HCT116 (cell line): ENCODE data around the gene MUSTN1. TPM values are rescaled to one million over a fixed set of nuclear protein-coding genes. Genes with fewer than 3 reads are reported as not detected.

Experiments
- ATAC-seq: fragments of 200-7000 bp; cut with Tn5 transposase; 2 replicates; pipeline ENCODE4 v1.9.1; 2020; ENCODE audit warnings: mild to moderate bottlenecking, moderate library complexity
- BruUV-seq: library from RNA; stranded (reverse); fragments of 400-500 nt; replicated peaks from 2 replicates; lab custom pipeline; 2021; lab: Mats Ljungman, UMichigan
- CTCF ChIA-PET: fragments of 300-600 bp; sonication (Branson Sonifier 250); formaldehyde crosslinking; loops from one replicate; lab custom pipeline; 2021; ENCODE audit warnings: antibody characterized with exemption; lab: Charles Lee
- POLR2A ChIA-PET: fragments of 300-600, 350-600 bp; sonication (Branson Sonifier 250); formaldehyde crosslinking; loops from one replicate; lab custom pipeline; 2021; ENCODE audit warnings: antibody characterized with exemption; lab: Charles Lee
- RAD21 ChIA-PET, 2 experiments: fragments of 300-600 bp; sonication (Branson Sonifier 250); formaldehyde crosslinking; loops; one replicate each; lab custom pipeline; 2023; ENCODE audit warnings: low total read pairs in 2 of 2; ENCODE audit not compliant: uncharacterized antibody in 2 of 2, unreplicated experiment in 2 of 2, low non-redundant PET in 1 of 2; lab: Charles Lee
- DNase-seq: peaks from one replicate; pipeline ENCODE4 v3.0.0-alpha.2; 2010; ENCODE audit warnings: low read depth, low spot score
- H2AFZ ChIP-seq: fragments of 200-600 bp; shearing (Covaris generic), sonication (generic); 2 replicates; pipeline ENCODE4 v1.6.1; 2017; ENCODE audit warnings: low read depth, mixed run types, mixed read lengths, antibody characterized with exemption, low read length; ENCODE audit not compliant: poor library complexity, severe bottlenecking
- H3K27ac ChIP-seq: 2 replicates; pipeline ENCODE4 v1.5.1; 2012; ENCODE audit warnings: low read depth, low read length
- H3K27me3 ChIP-seq: fragments of 200-600 bp; sonication (generic); 2 replicates; pipeline ENCODE4 v1.6.1; 2016; ENCODE audit warnings: mixed run types, low read length, mixed read lengths; ENCODE audit not compliant: insufficient read depth
- H3K36me3 ChIP-seq, 2 experiments: fragments of 200-500 bp in 1 of 2; fragments of 200-600 bp in 1 of 2; sonication (Bioruptor generic) in 1 of 2; sonication (generic) in 1 of 2; 2 replicates each; pipeline versions ENCODE4 v1.5.1 to v1.6.1; 2014 to 2016; ENCODE audit warnings: low read length in 2 of 2, inconsistent platforms in 1 of 2, mixed read lengths in 1 of 2, mixed run types in 1 of 2; ENCODE audit not compliant: insufficient read depth in 2 of 2, control insufficient read depth in 1 of 2
- H3K4me1 ChIP-seq, 2 experiments: fragments of 200-600 bp in 1 of 2; sonication (generic) in 1 of 2; 2 replicates each; pipeline versions ENCODE4 v1.5.1 to v1.6.1; 2012 to 2017; ENCODE audit warnings: low read length in 2 of 2, inconsistent platforms in 1 of 2, mild to moderate bottlenecking in 1 of 2, mixed read lengths in 1 of 2, mixed run types in 1 of 2, moderate library complexity in 1 of 2; ENCODE audit not compliant: insufficient read depth in 2 of 2, control insufficient read depth in 1 of 2
- H3K4me2 ChIP-seq: fragments of 200-600 bp; sonication (generic); 2 replicates; pipeline ENCODE4 v1.6.1; 2017; ENCODE audit warnings: mixed run types, low read length, mixed read lengths
- H3K4me3 ChIP-seq, 2 experiments: fragments of 200-600 bp in 1 of 2; sonication (generic) in 1 of 2; replicated peaks in 1 of 2; 2 replicates each; pipeline ENCODE4 v1.5.1; 2011 to 2016; ENCODE audit warnings: low read length in 2 of 2, control low read depth in 1 of 2, low read depth in 1 of 2, mild to moderate bottlenecking in 1 of 2, mixed read lengths in 1 of 2, mixed run types in 1 of 2
- H3K79me2 ChIP-seq: fragments of 200-600 bp; sonication (generic); 2 replicates; pipeline ENCODE4 v1.6.1; 2017; ENCODE audit warnings: mild to moderate bottlenecking, mixed run types, low read length, moderate library complexity, mixed read lengths; ENCODE audit not compliant: insufficient read depth
- H3K9ac ChIP-seq: fragments of 200-600 bp; sonication (generic); 2 replicates; pipeline ENCODE4 v1.6.1; 2016; ENCODE audit warnings: low read length, mixed read lengths
- H3K9me2 ChIP-seq: fragments of 200-600 bp; sonication (generic), shearing (Covaris generic); 2 replicates; pipeline ENCODE4 v1.6.1; 2017; ENCODE audit warnings: mixed run types, mild to moderate bottlenecking, moderate library complexity; ENCODE audit not compliant: insufficient read depth
- H3K9me3 ChIP-seq, 2 experiments: fragments of 200-500 bp in 1 of 2; fragments of 200-600 bp in 1 of 2; sonication (Bioruptor generic) in 1 of 2; sonication (generic) in 1 of 2; 2 replicates each; pipeline ENCODE4 v1.6.1; 2014 to 2017; ENCODE audit warnings: low read length in 2 of 2, mixed read lengths in 2 of 2, inconsistent platforms in 1 of 2, low read depth in 1 of 2, mild to moderate bottlenecking in 1 of 2, mixed run types in 1 of 2, moderate library complexity in 1 of 2; ENCODE audit not compliant: control insufficient read depth in 1 of 2, insufficient read depth in 1 of 2
- H4K20me1 ChIP-seq: fragments of 200-600 bp; sonication (generic), shearing (Covaris generic); 2 replicates; pipeline ENCODE4 v1.6.1; 2017; ENCODE audit warnings: mixed run types, mild to moderate bottlenecking, moderate library complexity; ENCODE audit not compliant: insufficient read depth
- CTCF ChIP-seq, 3 experiments: fragments of 200-600 bp in 1 of 3; sonication (generic) in 1 of 3; IDR thresholded peaks in 2 of 3; conservative IDR thresholded peaks in 1 of 3; 2 replicates each; pipeline ENCODE4 v1.5.1; 2012 to 2017; ENCODE audit warnings: low read depth in 2 of 3, low read length in 2 of 3, antibody characterized with exemption in 1 of 3, borderline replicate concordance in 1 of 3, control low read depth in 1 of 3, mild to moderate bottlenecking in 1 of 3, mixed read lengths in 1 of 3, mixed run types in 1 of 3, moderate library complexity in 1 of 3; ENCODE audit not compliant: insufficient read depth in 1 of 3
- EGR1 ChIP-seq: IDR thresholded peaks from 2 replicates; pipeline ENCODE4 v1.6.1; 2012; ENCODE audit warnings: low read depth
- EZH2 ChIP-seq: fragments of 200-600 bp; sonication (generic); IDR thresholded peaks from 2 replicates; pipeline ENCODE4 v1.6.1; 2017; ENCODE audit warnings: antibody characterized with exemption, mixed run types
- EZH2phosphoT487 ChIP-seq: fragments of 200-600 bp; IDR thresholded peaks from 2 replicates; pipeline ENCODE4 v1.6.1; 2018; ENCODE audit warnings: antibody characterized with exemption, borderline replicate concordance
- MAX ChIP-seq: IDR thresholded peaks from 2 replicates; pipeline ENCODE4 v1.6.1; 2012
- RAD21 ChIP-seq: IDR thresholded peaks from 2 replicates; pipeline ENCODE4 v1.6.1; 2012; ENCODE audit warnings: low read depth, mild to moderate bottlenecking
- intact Hi-C: fragments of 100-400 bp; cut with micrococcal nuclease; formaldehyde crosslinking; loops from 2 replicates; pipeline ENCODE4 v1.10.0; 2022
- total RNA-seq: library from RNA; stranded (reverse); gene quantifications from one replicate; pipeline ENCODE4 v1.2.1, GENCODE V29; 2021; ENCODE audit not compliant: unreplicated experiment
- TF ChIP-seq, protein P1 (sequence below): IDR thresholded peaks from 2 replicates; pipeline ENCODE4 v1.6.1; 2012; ENCODE audit warnings: low read depth

MUSTN1 gene
- total RNA-seq, 1 experiment from 2014 or later, result 0.44 TPM

DNA sequence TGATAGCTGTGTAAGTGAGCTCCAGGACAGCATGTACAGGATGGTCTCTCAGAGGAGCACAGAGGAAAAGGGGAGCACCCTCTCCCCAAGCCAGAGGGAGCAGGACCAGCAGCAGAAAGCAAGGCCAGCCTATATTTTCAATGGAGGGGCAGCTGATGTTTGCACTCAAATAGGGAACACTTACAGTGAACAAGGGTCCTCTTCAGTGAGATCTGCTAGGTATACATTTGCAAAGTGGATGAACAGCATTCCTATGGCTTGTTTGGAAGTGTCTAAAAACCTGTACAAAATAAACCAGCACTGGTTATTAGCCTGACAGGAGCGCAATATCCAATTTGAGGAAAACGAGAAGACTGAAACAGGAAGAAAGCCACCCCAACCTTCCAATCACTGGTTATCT is 17.6 kb upstream of the MUSTN1 start (continued):
- TF ChIP-seq, protein P1, sequence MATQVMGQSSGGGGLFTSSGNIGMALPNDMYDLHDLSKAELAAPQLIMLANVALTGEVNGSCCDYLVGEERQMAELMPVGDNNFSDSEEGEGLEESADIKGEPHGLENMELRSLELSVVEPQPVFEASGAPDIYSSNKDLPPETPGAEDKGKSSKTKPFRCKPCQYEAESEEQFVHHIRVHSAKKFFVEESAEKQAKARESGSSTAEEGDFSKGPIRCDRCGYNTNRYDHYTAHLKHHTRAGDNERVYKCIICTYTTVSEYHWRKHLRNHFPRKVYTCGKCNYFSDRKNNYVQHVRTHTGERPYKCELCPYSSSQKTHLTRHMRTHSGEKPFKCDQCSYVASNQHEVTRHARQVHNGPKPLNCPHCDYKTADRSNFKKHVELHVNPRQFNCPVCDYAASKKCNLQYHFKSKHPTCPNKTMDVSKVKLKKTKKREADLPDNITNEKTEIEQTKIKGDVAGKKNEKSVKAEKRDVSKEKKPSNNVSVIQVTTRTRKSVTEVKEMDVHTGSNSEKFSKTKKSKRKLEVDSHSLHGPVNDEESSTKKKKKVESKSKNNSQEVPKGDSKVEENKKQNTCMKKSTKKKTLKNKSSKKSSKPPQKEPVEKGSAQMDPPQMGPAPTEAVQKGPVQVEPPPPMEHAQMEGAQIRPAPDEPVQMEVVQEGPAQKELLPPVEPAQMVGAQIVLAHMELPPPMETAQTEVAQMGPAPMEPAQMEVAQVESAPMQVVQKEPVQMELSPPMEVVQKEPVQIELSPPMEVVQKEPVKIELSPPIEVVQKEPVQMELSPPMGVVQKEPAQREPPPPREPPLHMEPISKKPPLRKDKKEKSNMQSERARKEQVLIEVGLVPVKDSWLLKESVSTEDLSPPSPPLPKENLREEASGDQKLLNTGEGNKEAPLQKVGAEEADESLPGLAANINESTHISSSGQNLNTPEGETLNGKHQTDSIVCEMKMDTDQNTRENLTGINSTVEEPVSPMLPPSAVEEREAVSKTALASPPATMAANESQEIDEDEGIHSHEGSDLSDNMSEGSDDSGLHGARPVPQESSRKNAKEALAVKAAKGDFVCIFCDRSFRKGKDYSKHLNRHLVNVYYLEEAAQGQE, result no peak
- TF ChIP-seq EGR1 (no peak), CTCF (IDR thresholded peaks at IDR 0.05 in 2 of 3, conservative IDR thresholded peaks at IDR 0.05 in 1 of 3; ENCODE audit: borderline replicate concordance in 1 of 3, insufficient read depth in 1 of 3, low read depth in 2 of 3, low read length in 2 of 3) (no peak), MAX (no peak)

DNA sequence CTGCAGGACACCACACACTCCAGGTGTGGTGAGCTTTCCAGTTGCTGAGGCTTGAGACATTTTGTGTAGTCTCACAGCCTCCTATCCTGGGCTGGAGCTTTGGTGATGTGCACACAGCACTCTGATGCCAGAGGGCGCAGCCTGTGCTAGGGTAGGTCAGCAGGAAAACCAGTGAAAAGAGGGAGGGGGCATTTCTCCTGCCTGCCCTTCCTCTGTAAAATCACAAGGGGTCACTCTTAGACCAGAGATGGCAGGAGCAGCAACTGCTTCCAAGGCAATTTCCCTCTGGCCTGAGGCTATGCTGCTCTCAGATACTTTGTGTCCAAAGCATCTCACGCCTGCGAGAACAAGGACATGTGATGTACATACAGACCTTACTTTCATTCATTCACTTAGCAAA is 16.5 kb upstream of the MUSTN1 start:
- ChIA-PET RAD21 (no interaction called here), POLR2A (no interaction called here), CTCF (no interaction called here)
- no peak overlapping the region for H2AFZ ChIP-seq
- no peak overlapping the region for H3K4me2 ChIP-seq
- no peak overlapping the region for H3K9ac ChIP-seq
- H3K4me1 ChIP-seq, result no peaks in the 10 kb centered on the region
- intact Hi-C loops, result loop anchor here (1.0 to 5.0 kb wide), 5 partner anchors 136 to 346 kb away; no protein-coding TSS in a partner anchor
- no peaks in the 10 kb centered on the region for H3K79me2 ChIP-seq
- H3K27ac ChIP-seq, result no peak overlapping the region
- ATAC-seq (peak; percentile 96), DNase-seq (peak; percentile 38)
- BruUV-seq, result no TSS peak
- peak; percentile 66 to 74 (median 69); a peak in 5 of 6 replicates for TF ChIP-seq CTCF (IDR thresholded peaks at IDR 0.05 in 2 of 3, conservative IDR thresholded peaks at IDR 0.05 in 1 of 3; ENCODE audit: borderline replicate concordance in 1 of 3, insufficient read depth in 1 of 3, low read depth in 2 of 3, low read length in 2 of 3)
- TF ChIP-seq EZH2, result no peak
- TF ChIP-seq EZH2phosphoT487, result no peak
- peak; percentile 92 for TF ChIP-seq RAD21
- no peak overlapping the region for H3K4me3 ChIP-seq
- H3K9me2 ChIP-seq, result no peaks in the 10 kb centered on the region
- no peaks in the 10 kb centered on the region for H4K20me1 ChIP-seq
- no peaks in the 10 kb centered on the region for H3K27me3 ChIP-seq
- H3K36me3 ChIP-seq, result peaks cover 0 to 4% of the 10 kb centered on the region in 2 experiments; a peak in 1 of 4 replicates
- no peaks in the 10 kb centered on the region for H3K9me3 ChIP-seq
